Stimulated activated CD4-positive, alpha-beta T cell treated with anti-CD3 and anti-CD28 coated beads, Interleukin-1b, Interleukin-23, amount 100 ng/mL, for 1 hour (primary cell): ENCODE data around the gene FOSL1.

Experiments
- DNase-seq, 2 donors: peaks; one replicate each; pipeline ENCODE4 v3.0.0-alpha.2; 2020; ENCODE audit warnings: low read depth in 2 of 2

Gene FOSL1

GRCh38 chr11:65863889-65864705 lies 36.1 kb downstream of the FOSL1 start:
- no peak for DNase-seq

- no peak for DNase-seq
These were observed 37.0 kb downstream of the FOSL1 start for GRCh38 chr11:65862941-65863888.

GRCh38 chr11:65862191-65862735 lies 37.9 kb downstream of the FOSL1 start:
- no peak for DNase-seq

- DNase-seq = no peak
These were observed 38.5 kb downstream of the FOSL1 start for GRCh38 chr11:65861533-65862183.

GRCh38 chr11:65861165-65861505 lies 39.1 kb downstream of the FOSL1 start:
- no peak for DNase-seq

- DNase-seq = peak; percentile 92 to 96
These were observed 39.7 kb downstream of the FOSL1 start, which contains the start of gene MUS81 for GRCh38 chr11:65860278-65861164. TSS of gene MUS81 (plus strand) at chr11:65860433. CDS start at chr11:65860754, 321 bp downstream.

GRCh38 chr11:65859812-65860277 lies 40.3 kb downstream of the FOSL1 start:
- DNase-seq = no peak

- DNase-seq = peak; percentile 95 to 96
These were observed 40.9 kb downstream of the FOSL1 start for GRCh38 chr11:65859095-65859811.

- no peak for DNase-seq
These were observed 41.5 kb downstream of the FOSL1 start for GRCh38 chr11:65858681-65859087.

GRCh38 chr11:65857853-65858680 lies 42.1 kb downstream of the FOSL1 start, which contains the start of gene CFL1:
TSS of gene CFL1 (minus strand) at chr11:65858180. CDS start at chr11:65858099, 81 bp downstream.
- DNase-seq = peak; percentile 86 to 92

- DNase-seq = peak in 1 of 2 donors; percentile 34
These were observed 42.7 kb downstream of the FOSL1 start for GRCh38 chr11:65857500-65857852.

- DNase-seq = peak; percentile 53 to 70
These were observed 43.3 kb downstream of the FOSL1 start for GRCh38 chr11:65856689-65857499.

- no peak for DNase-seq
These were observed 44.2 kb downstream of the FOSL1 start for GRCh38 chr11:65855927-65856363.

GRCh38 chr11:65854852-65855837 lies 45.0 kb downstream of the FOSL1 start:
- DNase-seq = no peak

- no peak for DNase-seq
These were observed 46.0 kb downstream of the FOSL1 start for GRCh38 chr11:65854161-65854592.

- no peak for DNase-seq
These were observed 46.8 kb downstream of the FOSL1 start for GRCh38 chr11:65853246-65853979.
